Heart left ventricle (tissue), 13 donors: ENCODE measurements around the gene IGF2R.
"Not testable (repeated sequence)": the region's sequence is repeated elsewhere in the genome, so short reads cannot be mapped to it uniquely, and the experiment has no call there.

Experiments used
- CTCF ChIP-seq, 12 donors: fragments of 200-600 bp; sonication (generic) in 4 of 12; IDR thresholded peaks; one replicate each; pipeline versions ENCODE4 v1.5.0 to v1.8.0; 2018 to 2022; ENCODE audit warnings: antibody characterized with exemption in 12 of 12, mild to moderate bottlenecking in 5 of 12
- POLR2A ChIP-seq, 2 donors: fragments of 450-650 bp; IDR thresholded peaks; one replicate each; pipeline ENCODE4 v1.6.1; 2017; ENCODE audit warnings: antibody characterized with exemption in 2 of 2, mild to moderate bottlenecking in 2 of 2, moderate library complexity in 2 of 2
- donor health status: ischemic (EF 13 %, LVEDD 7.1; RV severe dilation, severe dysfunction).
- donor health status: DM: no; HTN: yes; CAD: no.
- donor health status: DM: no; HTN: no; CAD: no.
- donor health status: ischemic (EF 25% LVEDD 6.9; RV normal size, moderate dysfunction).
- donor health status: ischemic (EF 25% LVEDD 5.7; RV mildly dilated, moderate dysfunction).
- donor health status: ischemic (EF 35%, LVEDD 5.7; RV mildly dilated, moderate dysfunction).
- donor health status: nonischemic (EF 11% LVEDD 7.7; RV severe dilation, severe dysfunction).
- donor health status: DM: yes; HTN: yes; CAD: no.
- donor health status: PGD.
- donor health status: ischemic (EF 29% LVEDD 5.4; RV normal size, mild dysfunction).
- donor health status: nonischemic (EF 23%, LVEDD 6.1; RV moderate dilation, normal function).

GRCh38 chr6:160125105-160125504, 156.2 kb downstream of the IGF2R start:
- TF ChIP-seq CTCF, POLR2A (IDR thresholded peaks at IDR 0.05): not testable (repeated sequence)
